IMR-90 (cell line): Measurements from ENCODE around the gene FCN1. TPM values are rescaled to one million over a fixed set of nuclear protein-coding genes. Genes with fewer than 3 reads are reported as not detected.
A peak's percentile ranks its signal among the peaks of the same experiment; 100 is the strongest.

Experiments used
- ATAC-seq: fragments of 200-7000 bp; cut with Tn5 transposase; 2 replicates; pipeline ENCODE4 v1.9.1; 2020; ENCODE audit warnings: low read depth, mild to moderate bottlenecking, moderate library complexity
- BruUV-seq: library from RNA; stranded (reverse); fragments of 400-500 nt; replicated peaks from 2 replicates; lab custom pipeline; 2021; lab: Mats Ljungman, UMichigan
- CTCF ChIA-PET: fragments of 300-600 bp; formaldehyde crosslinking; extraction: SDS; loops from one replicate; lab custom pipeline; 2021; ENCODE audit warnings: antibody characterized with exemption; lab: Yijun Ruan, JAX
- POLR2A ChIA-PET: fragments of 300-600 bp; sonication (Branson Sonifier 250); formaldehyde crosslinking; loops from one replicate; lab custom pipeline; 2022; ENCODE audit warnings: antibody characterized with exemption; ENCODE audit not compliant: unreplicated experiment; lab: Charles Lee
- DNase-seq: peaks from one replicate; pipeline ENCODE4 v3.0.0; 2013
- H2AFZ ChIP-seq: replicated peaks from 2 replicates; pipeline ENCODE3; 2013; ENCODE audit warnings: low read length, mild to moderate bottlenecking; ENCODE audit not compliant: poor library complexity
- H2AK5ac ChIP-seq: 2 replicates; pipeline ENCODE4 v1.6.1; 2013; ENCODE audit warnings: low read depth, low read length, inconsistent platforms
- H2AK9ac ChIP-seq: replicated peaks from 2 replicates; pipeline ENCODE3; 2013; ENCODE audit warnings: mild to moderate bottlenecking, low read depth, low read length, moderate library complexity; ENCODE audit not compliant: poor library complexity
- H2BK120ac ChIP-seq: 2 replicates; pipeline ENCODE4 v1.6.1; 2013; ENCODE audit warnings: low read depth, low read length, inconsistent platforms
- H2BK15ac ChIP-seq: 3 replicates; pipeline ENCODE4 v1.6.1; 2013; ENCODE audit warnings: low read depth, low read length, inconsistent platforms
- H2BK20ac ChIP-seq: 2 replicates; pipeline ENCODE4 v1.6.1; 2013; ENCODE audit warnings: low read depth, mild to moderate bottlenecking, inconsistent platforms, low read length, moderate library complexity
- H2BK5ac ChIP-seq: 2 replicates; pipeline ENCODE4 v1.6.1; 2013; ENCODE audit warnings: mild to moderate bottlenecking, low read depth, low read length, inconsistent platforms; ENCODE audit not compliant: poor library complexity, severe bottlenecking
- H3K14ac ChIP-seq: replicated peaks from 2 replicates; pipeline ENCODE4 v1.6.1; 2013; ENCODE audit warnings: low read depth, low read length, inconsistent platforms
- H3K18ac ChIP-seq: 2 replicates; pipeline ENCODE4 v1.6.1; 2013; ENCODE audit warnings: low read depth, low read length, control low read depth
- H3K23ac ChIP-seq: 2 replicates; pipeline ENCODE4 v1.6.1; 2013; ENCODE audit warnings: low read depth, low read length, inconsistent platforms
- H3K27ac ChIP-seq: 2 replicates; pipeline ENCODE4 v1.5.1; 2013; ENCODE audit warnings: mild to moderate bottlenecking, control low read depth, low read length; ENCODE audit not compliant: insufficient read depth
- H3K27me3 ChIP-seq: 2 replicates; pipeline ENCODE4 v1.6.1; 2013; ENCODE audit warnings: low read length; ENCODE audit not compliant: control insufficient read depth, insufficient read depth
- H3K36me3 ChIP-seq: 2 replicates; pipeline ENCODE4 v1.6.1; 2013; ENCODE audit warnings: low read length, mixed read lengths; ENCODE audit not compliant: control insufficient read depth, insufficient read depth
- H3K4ac ChIP-seq: 2 replicates; pipeline ENCODE4 v1.6.1; 2013; ENCODE audit warnings: low read depth, low read length, inconsistent platforms
- H3K4me1 ChIP-seq: 2 replicates; pipeline ENCODE4 v1.6.1; 2013; ENCODE audit warnings: low read length, mixed read lengths; ENCODE audit not compliant: control insufficient read depth, insufficient read depth
- H3K4me2 ChIP-seq: 2 replicates; pipeline ENCODE4 v1.6.1; 2013; ENCODE audit warnings: low read depth, mild to moderate bottlenecking, control low read depth, low read length, moderate library complexity
- H3K4me3 ChIP-seq: 2 replicates; pipeline ENCODE4 v1.5.1; 2013; ENCODE audit warnings: low read depth, mild to moderate bottlenecking, control low read depth, low read length, moderate library complexity; ENCODE audit not compliant: insufficient read depth
- H3K56ac ChIP-seq: 2 replicates; pipeline ENCODE4 v1.6.1; 2013; ENCODE audit warnings: low read length, inconsistent platforms; ENCODE audit not compliant: insufficient read depth; ENCODE audit errors: extremely low read depth
- H3K79me1 ChIP-seq, 2 experiments: 2 replicates each; pipeline ENCODE4 v1.6.1; 2013; ENCODE audit warnings: low read length in 2 of 2, inconsistent platforms in 1 of 2, low read depth in 1 of 2
- H3K9ac ChIP-seq: 2 replicates; pipeline ENCODE4 v1.6.1; 2013; ENCODE audit warnings: low read depth, low read length, control low read depth
- H3K9me1 ChIP-seq: 2 replicates; pipeline ENCODE4 v1.6.1; 2013; ENCODE audit warnings: low read length, inconsistent platforms; ENCODE audit not compliant: insufficient read depth
- H3K9me3 ChIP-seq: 2 replicates; pipeline ENCODE4 v1.6.1; 2013; ENCODE audit warnings: low read length; ENCODE audit not compliant: control insufficient read depth, insufficient read depth
- H4K20me1 ChIP-seq: 2 replicates; pipeline ENCODE4 v1.6.1; 2013; ENCODE audit warnings: low read length, inconsistent platforms; ENCODE audit not compliant: insufficient read depth
- H4K5ac ChIP-seq: 2 replicates; pipeline ENCODE4 v1.6.1; 2013; ENCODE audit warnings: mild to moderate bottlenecking, low read depth, low read length, control low read depth
- H4K8ac ChIP-seq, 2 experiments: 2 replicates each; pipeline ENCODE4 v1.6.1; 2013; ENCODE audit warnings: low read depth in 2 of 2, low read length in 2 of 2, control low read depth in 1 of 2, inconsistent platforms in 1 of 2
- H4K91ac ChIP-seq: 2 replicates; pipeline ENCODE4 v1.6.1; 2013; ENCODE audit warnings: low read depth, low read length, inconsistent platforms; ENCODE audit not compliant: insufficient read depth
- CEBPB ChIP-seq: IDR thresholded peaks from 2 replicates; pipeline ENCODE4 v1.6.1; 2012; ENCODE audit warnings: low read depth, low read length, improper control_type of control experiment
- ELK1 ChIP-seq: fragments of 150-350 bp; IDR thresholded peaks from 2 replicates; pipeline ENCODE4 v1.6.1; 2016; ENCODE audit warnings: low read depth, mild to moderate bottlenecking, low read length, moderate library complexity, borderline replicate concordance
- MAFK ChIP-seq: IDR thresholded peaks from 2 replicates; pipeline ENCODE4 v1.6.1; 2012; ENCODE audit warnings: low read depth, low read length, improper control_type of control experiment
- MXI1 ChIP-seq: IDR thresholded peaks from 2 replicates; pipeline ENCODE4 v1.6.1; 2012; ENCODE audit warnings: low read depth, mild to moderate bottlenecking, low read length, moderate library complexity, borderline replicate concordance
- RFX5 ChIP-seq: IDR thresholded peaks from 2 replicates; pipeline ENCODE4 v1.8.0; 2012; ENCODE audit warnings: low read depth, mild to moderate bottlenecking, low read length, moderate library complexity
- SMC3 ChIP-seq: fragments of 150-350 bp; IDR thresholded peaks from 2 replicates; pipeline ENCODE4 v1.6.1; 2016; ENCODE audit warnings: low read depth, mild to moderate bottlenecking, antibody characterized with exemption, low read length, moderate library complexity
- WGBS, 2 experiments: methylation state at CpG; one replicate each; pipeline versions ENCODE4 v1.1.5 to v1.1.7; 2013; ENCODE audit warnings: missing lambda C conversion rate in 2 of 2; ENCODE audit not compliant: insufficient read length in 1 of 2; ENCODE audit errors: extremely low coverage in 2 of 2; 5-methylcytosine and 5-hydroxymethylcytosine counted together
- dilution Hi-C: fragments of 300-500 bp; cut with HindIII; formaldehyde crosslinking; loops from one replicate; pipeline ENCODE4 v1.14.3; 2018; ENCODE audit warnings: low sequenced_read_pairs; ENCODE audit not compliant: unreplicated experiment
- in situ Hi-C: fragments of 300-500 bp; cut with MboI; formaldehyde crosslinking; loops from 3 replicates; pipeline ENCODE4 v1.14.3; 2019; ENCODE audit warnings: low sequenced_read_pairs, inconsistent platforms, mixed read lengths
- intact Hi-C: fragments of 100-400 bp; cut with micrococcal nuclease; formaldehyde crosslinking; loops from 2 replicates; pipeline ENCODE4 v1.10.0; 2022
- polyA plus RNA-seq, 3 experiments: library from polyadenylated mRNA; depleted of rRNA; stranded (reverse); fragments of >200 nt; gene quantifications; 2 replicates each; pipeline ENCODE4 v1.2.3, GENCODE V29; 2012; ENCODE audit warnings: low replicate concordance in 1 of 3
- total RNA-seq: library from RNA; depleted of rRNA; stranded (reverse); fragments of >200 nt; gene quantifications from 2 replicates; pipeline ENCODE4 v1.2.3, GENCODE V29; 2012

Gene FCN1
- total and polyA plus RNA-seq, 2 of the 4 experiments (the other 2 are of a cell fraction), result not detected

- peak overlapping the region; percentile 58; the same call in 1 of the 2 replicates for H4K91ac ChIP-seq
- H2BK5ac ChIP-seq, result no peak overlapping the region
- H3K4me2 ChIP-seq, result peak overlapping the region; percentile 17; the same call in 1 of the 2 replicates
- intact Hi-C loops (no loop called here), dilution Hi-C loops (no loop called here), in situ Hi-C loops (no loop called here)
- no peak overlapping the region; a peak in 2 of 4 replicates for H4K8ac ChIP-seq
- no peaks in the 10 kb centered on the region for H3K36me3 ChIP-seq
- H3K9me1 ChIP-seq, result no peaks in the 10 kb centered on the region
- H3K23ac ChIP-seq, result 0 out of 2 replicates have a peak overlapping the region, but pooled peaks have one; percentile 59
- TF ChIP-seq RFX5, result no peak
- TF ChIP-seq MAFK, result no peak
- no peak for TF ChIP-seq MXI1
- no peak for TF ChIP-seq SMC3
- TF ChIP-seq CEBPB, result no peak
- TF ChIP-seq ELK1, result no peak
- H2BK120ac ChIP-seq, result peak overlapping the region; percentile 91; the same call in 1 of the 2 replicates
- H4K20me1 ChIP-seq, result no peaks in the 10 kb centered on the region
- peak overlapping the region; percentile 57; the same call in 1 of the 2 replicates for H3K18ac ChIP-seq
- H2AK5ac ChIP-seq, result no peak overlapping the region
- peak overlapping the region; percentile 75; the same call in 1 of the 2 replicates for H3K27ac ChIP-seq
- H2BK15ac ChIP-seq, result peak overlapping the region; percentile 25; the same call in 1 of the 3 replicates
- DNase-seq (peak; percentile 65), ATAC-seq (peak; percentile 90)
- peak overlapping the region; percentile 80; the same call in 1 of the 2 replicates for H2BK20ac ChIP-seq
- H3K4me3 ChIP-seq, result no peak overlapping the region
- H3K27me3 ChIP-seq, result peaks cover 7% of the 10 kb centered on the region
- H3K4me1 ChIP-seq, result peaks cover 7% of the 10 kb centered on the region; the same call in 1 of the 2 replicates
- peak overlapping the region; percentile 58; the same call in 1 of the 2 replicates for H4K5ac ChIP-seq
- CTCF ChIA-PET, result interaction anchor here (0.5 to 1.0 kb wide), 2 partner anchors 303 to 422 kb away, joined by 3 read pairs; no protein-coding TSS in a partner anchor
- 3% methylated on average over 8 of the region's 16 CpGs; no CpG with 5 or more reads in 1 of the 2 experiments for WGBS, 2 experiments
- no peak overlapping the region for H3K9ac ChIP-seq
- H2AK9ac ChIP-seq, result peak overlapping the region; percentile 51
- no peak overlapping the region for H3K56ac ChIP-seq
- H3K14ac ChIP-seq, result peak overlapping the region; percentile 19; the same call in 1 of the 2 replicates
- no peaks in the 10 kb centered on the region for H3K9me3 ChIP-seq
- BruUV-seq, result no TSS peak
- H3K4ac ChIP-seq, result peak overlapping the region; percentile 80
- POLR2A ChIA-PET, result interaction anchor here (0.6 kb wide), 1 partner anchor 14 kb away, joined by 3 read pairs; no protein-coding TSS in a partner anchor
- no peaks in the 10 kb centered on the region for H3K79me1 ChIP-seq
- H2AFZ ChIP-seq, result peak overlapping the region; percentile 67
Observed at GRCh38 chr9:134871697-134872340, 45.9 kb downstream of the FCN1 start.
